Dedifferentiated amniotic fluid mesenchymal stem cell (primary cell): ENCODE measurements around the gene BICD1.

Experiments used
- DNase-seq: peaks from one replicate; pipeline ENCODE4 v3.0.0-alpha.2; 2016; ENCODE audit errors: extremely low spot score

Gene BICD1

DNA sequence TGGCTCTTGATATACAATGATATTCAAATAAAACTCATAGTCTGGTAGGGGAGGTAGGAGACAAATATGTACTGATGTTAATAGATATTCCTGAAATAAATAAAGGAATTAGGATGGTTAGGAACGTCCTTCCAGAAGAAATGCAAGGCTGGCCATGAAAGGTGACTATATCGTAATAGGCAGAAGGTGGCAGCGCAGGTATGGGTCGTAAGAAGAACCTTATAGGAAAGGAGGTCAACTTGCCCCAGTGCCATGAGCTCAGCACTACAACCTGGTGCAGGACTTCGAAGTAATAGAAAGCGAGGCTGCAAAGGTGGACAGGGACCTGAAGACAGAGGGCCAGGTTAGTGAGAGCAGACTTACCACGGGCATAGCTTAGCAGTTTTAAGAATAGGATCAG is 237.4 kb downstream of the BICD1 start:
- DNase-seq, result no peak

DNA sequence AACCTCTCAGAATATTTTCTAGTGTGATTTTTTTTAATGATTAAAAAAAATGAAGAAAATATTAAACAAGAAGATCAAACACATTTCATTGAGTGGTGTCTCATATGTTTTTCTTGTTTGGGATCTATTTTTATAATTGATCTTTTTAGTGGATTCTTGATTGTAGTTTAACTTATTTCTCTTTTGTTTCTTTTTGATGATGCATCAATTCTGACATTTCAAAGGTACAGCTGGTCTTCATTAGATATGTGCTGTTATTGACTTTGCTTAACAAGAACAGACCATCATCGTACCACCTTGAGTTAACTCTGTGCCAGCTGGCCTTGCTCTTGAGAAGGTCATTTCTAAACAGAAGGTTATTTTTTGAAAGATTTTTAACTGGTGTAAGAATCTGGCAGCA is 246.9 kb downstream of the BICD1 start:
- no peak for DNase-seq

DNA sequence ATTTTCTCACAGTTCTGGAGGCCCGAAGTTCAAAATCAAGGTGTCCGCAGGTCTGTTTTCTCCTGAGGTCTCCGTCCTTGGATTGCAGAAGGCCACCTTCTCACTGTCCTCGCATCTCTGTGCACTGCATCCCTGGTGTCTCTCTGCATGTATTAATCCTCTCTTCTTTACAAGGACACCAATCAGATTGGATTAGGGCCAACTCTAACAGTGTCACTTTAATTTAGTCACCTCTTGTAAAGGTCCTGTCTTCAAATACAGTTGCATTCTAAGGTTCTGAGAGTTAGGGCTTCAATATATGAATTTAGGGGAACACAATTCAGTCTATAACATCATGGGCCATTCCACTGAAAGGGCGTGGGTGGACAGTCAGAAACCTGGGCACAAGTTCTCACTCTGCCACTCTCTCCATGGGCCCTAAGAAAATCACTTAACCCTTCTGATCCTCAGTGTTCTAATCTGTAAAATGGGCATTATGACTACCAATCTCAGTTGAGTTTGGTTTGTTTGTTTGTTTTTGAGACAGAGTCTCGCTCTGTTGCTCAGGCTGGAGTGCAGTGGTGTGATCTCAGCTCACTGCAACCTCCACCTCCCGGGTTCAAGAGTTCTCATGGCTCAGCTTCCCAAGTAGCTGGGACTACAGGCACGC is 251.1 kb downstream of the BICD1 start:
- DNase-seq, result no peak

DNA sequence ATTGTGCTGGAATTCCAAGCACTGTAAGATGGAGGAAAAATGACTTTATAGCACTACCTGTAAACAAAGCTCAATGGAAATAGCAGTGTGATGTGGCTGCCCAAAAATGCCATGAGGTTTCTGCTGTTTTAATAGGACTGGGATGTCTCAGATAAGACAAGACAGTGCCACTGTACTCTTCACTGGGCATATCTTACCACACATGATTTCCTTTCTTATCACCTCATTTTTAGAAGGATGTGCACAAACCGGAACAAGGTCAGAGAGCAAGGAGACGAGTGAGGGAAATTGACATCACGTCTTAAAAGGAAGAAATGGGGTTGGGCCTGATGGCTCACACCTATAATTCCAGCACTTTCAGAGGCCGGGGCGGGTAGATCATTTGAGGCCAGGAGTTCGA is 254.3 kb downstream of the BICD1 start:
- DNase-seq, result no peak

DNA sequence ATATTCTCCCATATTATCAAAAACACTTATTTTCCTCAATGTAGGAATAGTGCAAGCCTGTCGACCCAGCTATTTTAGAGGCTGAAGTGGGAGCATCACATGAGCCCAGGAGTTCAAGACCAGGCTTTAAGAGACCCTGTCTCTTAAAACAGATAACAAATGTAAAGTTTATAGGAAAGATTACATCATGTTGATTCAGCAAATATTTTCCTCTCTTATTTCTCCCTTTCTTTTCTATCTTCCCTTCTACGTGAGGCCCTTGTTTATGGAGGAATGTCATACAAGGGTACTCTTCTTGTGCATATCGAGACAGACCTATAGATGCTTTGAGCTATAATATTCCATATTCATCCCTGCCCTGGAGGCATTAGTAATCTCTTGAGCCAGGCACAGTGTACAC is 256.2 kb downstream of the BICD1 start:
- DNase-seq, result no peak

DNA sequence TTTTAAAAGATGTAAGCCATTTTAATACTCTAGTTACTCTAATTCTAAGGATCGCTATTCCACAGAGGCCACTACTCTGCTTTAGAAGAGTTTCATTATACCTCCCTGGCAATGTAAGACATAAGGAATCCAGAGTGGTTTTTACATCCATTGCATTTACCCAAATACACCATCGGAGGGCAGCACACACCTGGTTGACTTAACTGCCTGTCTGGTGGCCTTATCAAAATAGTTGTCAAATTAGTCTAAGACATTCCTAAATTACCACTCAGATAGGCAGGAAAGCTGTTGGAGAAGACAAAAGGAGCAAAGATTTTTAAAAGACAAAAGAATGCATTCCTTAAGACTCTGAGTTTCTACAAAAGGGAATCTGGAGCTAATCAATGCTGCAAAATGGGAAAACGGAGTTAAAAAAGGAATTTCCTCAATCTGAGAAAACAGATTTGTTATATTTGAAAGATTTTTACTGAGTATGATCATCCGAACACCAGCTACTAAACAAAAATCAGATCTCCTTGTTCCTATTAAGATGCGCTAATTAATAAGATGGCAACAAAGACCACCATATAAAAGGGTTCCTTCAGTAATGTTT is 258.9 kb downstream of the BICD1 start:
- peak; percentile 66 for DNase-seq

DNA sequence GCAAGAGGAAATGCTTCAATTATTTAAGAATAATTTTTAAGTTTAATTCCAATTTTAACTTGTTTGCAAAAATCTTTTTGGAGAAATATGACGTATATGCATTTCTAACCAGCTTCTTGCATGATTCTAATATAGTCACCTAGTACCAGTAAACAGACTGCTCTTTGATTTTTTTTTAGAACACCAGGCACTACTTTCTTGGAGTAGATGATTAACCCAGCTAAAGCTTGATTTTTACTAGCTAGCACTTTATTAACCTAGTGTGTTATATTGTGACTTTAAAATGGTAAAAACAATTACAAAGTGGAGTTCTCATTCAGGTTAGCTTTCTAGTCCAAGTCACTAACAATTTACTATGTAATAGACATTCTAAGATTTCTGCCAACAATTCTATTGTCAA is 260.1 kb downstream of the BICD1 start:
- no peak for DNase-seq

DNA sequence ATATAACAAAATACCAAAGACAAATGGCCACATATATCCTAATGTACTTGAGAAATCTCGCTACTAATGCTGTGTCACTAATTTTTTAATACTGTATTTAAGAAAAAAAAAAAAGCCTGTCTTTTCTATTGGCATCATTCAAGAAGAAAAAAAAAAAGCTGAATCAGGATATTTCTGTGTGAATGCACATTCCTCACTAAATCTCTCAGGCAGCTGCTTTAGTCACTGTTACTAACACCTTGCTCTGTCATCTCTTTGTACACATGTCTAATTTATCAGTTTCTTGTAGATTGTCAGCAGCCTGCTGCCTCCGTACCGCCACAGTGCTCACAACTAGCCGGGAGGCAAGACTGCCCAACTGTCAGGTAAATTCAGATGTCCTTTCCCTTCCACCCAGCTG is 260.7 kb downstream of the BICD1 start:
- no peak for DNase-seq

DNA sequence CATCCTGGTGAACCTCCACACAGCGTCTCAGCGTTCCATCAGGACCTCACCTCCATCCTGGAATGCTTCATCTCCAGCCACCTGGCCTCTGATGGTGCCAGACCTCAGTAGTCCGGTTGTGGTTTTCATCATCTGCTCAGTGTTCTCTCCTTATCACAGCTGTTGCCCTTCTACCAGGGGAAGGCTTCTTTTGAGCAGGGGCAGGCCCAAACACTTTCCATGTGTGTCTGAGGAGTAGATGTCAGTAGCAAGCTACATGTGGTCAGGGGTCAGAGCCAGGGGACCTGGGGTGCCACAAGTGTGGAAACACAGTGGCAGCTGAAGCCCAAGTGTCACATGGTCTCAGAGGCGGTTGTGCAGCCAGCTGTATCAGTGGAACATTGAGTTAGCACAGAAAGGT is 262.6 kb downstream of the BICD1 start:
- no peak for DNase-seq

DNA sequence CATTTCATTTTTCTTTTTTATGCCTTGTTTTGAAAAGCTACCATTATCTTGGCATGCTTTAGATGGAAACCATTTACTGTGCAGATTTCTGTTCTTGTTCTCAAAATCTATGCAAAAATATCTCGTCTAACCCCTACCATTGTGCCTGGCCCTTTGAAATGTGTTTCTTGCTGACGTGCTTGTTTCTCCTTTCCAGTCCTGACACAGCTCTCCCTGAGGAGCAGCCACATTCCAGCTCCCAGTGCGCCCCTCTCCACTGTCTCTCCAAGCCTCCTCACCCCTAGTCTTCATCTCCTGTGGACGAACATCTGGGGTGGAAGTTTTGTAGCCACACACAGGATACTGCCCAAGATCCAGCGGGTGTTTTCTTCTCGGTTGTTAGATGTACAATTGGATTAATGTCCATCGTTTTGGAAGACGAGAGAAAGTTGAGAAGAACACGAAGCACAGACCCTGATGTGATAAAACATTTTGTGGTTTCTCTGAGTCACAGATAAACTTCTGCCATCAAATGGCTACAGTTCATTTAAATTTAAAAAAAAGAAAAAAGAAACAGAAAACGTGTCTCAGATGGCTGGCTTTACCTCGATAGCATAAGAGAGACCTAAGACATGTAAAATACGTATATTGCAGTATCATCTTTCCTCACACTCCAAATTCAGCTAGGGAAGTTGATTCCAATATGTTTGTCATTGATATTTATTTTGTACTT is 270.9 kb downstream of the BICD1 start:
- no peak for DNase-seq

DNA sequence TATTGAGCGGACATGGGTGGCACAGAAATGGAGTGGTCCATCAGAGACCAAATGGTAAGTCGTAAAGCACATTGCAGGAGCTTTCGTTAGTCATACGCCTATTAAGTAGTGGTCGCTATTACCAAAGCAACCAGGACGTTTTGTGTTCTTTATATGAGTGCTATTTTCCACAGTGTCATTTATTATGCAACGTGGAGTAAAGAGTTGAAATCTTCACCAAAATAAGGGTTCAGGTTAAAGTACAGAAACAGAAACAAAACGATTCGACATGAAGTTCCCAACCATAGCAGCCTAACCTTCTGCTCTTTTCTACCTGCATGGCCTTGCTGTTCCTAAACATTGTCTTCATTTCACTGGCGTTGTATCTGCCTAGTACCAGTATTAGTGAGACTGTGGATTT is 272.6 kb downstream of the BICD1 start:
- DNase-seq, result no peak

DNA sequence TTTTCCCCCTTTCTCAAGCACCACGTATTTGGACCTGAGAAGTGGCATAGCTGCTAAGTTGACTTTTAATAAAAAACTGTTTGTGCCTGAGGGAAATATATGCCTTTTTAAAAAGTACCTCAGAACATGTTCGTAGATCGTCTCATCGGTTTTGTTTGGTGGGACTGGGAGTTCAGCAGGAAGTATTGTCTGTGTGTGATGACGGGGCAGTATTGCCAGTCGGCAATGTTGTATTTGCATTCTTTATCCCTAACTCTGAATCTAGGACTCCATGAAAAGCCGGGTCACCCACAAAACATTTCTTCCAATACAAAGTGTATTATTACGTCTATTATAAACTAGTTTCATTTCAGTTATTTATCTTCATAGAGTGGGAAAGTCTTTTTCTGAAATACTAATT is 273.0 kb downstream of the BICD1 start:
- no peak for DNase-seq

DNA sequence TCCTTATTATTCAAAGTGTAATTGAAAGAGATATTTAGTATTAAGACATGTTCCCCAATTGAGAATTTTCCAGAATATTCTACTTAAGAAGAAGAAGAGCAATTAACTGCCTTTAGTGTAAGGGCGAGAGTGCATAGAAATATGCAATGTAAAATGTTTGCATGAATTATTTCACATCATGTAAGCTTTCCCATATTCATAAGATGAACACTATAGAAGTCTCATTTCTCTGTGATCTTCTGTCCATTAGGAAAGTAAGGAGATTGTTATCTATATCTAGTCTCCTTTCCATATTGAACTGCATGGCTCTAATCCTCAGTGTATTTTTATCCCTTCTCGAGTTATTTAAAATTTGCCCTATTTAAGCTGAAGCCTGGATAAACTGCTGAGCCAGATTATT is 275.6 kb downstream of the BICD1 start:
- DNase-seq, result no peak

DNA sequence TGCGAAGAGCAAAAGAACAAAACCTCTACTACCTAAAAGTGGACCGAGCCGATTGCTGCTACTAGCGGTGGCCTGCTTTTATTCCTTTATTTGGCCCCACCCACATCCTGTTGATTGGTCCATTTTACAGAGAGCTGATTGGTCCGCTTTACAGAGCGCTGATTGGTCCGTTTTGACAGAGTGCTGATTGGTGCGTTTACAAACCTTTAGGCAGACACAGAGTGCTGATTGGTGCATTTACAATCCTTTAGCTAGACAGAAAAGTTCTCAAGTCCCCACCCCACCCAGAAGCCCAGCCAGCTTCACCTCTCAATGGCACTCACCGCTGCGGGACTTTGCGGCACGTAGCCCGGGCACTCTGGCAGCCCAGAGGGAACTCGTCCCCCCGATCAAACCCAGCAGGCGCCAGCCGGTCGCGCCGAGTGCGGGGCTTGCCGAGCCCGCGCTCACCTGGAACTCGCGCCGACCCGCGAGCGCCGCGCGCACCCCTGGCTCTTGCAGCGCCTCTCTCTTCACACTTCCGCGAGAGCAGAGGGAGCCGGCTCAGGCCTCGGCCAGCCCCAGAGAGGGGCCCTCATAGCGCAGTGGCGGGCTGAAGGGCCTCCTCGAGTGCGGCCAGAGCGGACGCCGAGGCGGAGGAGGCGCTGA is 284.0 kb downstream of the BICD1 start:
- DNase-seq, result no peak

DNA sequence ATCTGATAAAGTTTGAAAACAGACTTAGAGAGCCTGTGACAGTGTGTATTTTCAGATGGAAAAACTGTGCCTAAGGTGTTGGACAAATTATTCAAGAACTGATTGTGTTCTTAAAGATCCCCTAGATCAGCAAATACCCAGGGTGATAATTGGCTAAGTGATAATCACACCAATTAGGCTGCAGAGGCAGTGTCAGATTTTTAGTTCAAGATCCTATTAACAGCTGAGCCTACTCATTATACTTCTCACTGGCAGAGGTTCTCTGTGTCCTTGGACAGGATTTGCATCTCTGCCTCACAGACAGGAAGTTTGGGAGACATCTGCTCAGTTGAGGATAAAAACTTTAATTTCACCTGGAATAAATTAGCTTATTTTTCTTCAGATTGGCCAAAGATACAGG is 288.4 kb downstream of the BICD1 start:
- DNase-seq, result no peak

DNA sequence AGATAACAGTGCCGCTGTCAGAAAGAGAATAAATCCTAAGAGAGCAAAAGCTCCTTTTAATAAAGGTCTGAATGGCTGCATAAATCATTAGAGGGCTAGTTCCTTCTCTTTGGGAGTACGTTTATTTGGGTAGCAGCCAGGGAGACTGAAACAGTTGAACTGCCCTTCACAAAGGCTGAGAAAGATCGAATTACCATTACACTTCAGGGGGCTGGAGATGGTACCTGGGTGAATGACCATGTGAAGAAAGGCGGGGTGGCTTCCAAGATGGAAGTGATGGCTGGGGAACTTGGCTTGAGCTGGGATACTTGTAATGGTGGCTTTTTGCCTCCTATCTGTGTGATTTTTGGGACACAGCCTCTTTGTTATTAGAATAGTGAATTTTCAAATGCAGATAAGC is 291.0 kb downstream of the BICD1 start:
- DNase-seq, result no peak

DNA sequence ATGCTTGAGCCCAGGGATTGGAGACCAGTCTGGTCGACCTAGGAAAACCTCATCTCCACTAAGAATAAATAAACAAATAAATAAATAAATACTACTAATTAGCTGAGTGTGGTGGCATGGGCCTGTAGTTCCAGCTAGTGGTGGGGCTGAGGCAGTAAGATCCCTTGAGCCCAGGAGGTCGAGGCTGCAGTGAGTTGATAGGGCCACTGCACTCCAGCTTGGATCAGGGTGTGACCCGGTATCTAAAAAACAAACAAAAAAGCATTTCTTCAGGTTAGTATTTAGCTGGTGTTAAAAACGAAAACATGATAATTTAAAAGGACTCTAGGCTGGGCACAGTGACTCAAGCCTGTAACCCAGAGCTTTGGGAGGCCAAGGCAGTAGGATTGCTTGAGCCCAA is 291.5 kb downstream of the BICD1 start:
- DNase-seq, result no peak

DNA sequence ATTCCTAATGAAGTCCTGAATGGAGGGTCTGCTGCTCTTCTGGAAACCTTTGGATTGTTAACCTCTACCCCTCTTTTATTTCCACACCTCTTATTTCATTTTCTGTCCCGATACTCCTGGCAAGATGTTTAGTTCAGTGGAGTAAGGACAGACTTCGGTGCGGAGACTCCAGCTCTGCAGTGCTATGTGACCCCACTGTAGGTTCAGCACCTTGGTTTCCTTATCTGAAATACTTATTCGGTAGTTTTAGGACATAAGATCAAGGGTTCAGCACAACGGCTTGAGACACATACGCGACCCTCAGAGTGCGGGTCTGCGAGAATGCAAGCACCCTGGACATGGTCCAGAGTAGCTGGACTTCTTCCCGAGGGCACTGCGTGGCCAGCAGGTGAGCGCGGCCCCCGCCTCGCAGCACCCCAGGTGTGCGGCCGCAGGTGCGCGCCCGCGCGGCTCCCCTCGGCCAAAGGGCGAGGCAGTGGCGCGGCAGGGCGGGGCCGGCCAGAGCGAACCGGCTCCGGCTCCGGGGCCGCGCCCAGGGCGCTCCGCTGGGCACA is 292.2 kb downstream of the BICD1 start:
- DNase-seq, result no peak

DNA sequence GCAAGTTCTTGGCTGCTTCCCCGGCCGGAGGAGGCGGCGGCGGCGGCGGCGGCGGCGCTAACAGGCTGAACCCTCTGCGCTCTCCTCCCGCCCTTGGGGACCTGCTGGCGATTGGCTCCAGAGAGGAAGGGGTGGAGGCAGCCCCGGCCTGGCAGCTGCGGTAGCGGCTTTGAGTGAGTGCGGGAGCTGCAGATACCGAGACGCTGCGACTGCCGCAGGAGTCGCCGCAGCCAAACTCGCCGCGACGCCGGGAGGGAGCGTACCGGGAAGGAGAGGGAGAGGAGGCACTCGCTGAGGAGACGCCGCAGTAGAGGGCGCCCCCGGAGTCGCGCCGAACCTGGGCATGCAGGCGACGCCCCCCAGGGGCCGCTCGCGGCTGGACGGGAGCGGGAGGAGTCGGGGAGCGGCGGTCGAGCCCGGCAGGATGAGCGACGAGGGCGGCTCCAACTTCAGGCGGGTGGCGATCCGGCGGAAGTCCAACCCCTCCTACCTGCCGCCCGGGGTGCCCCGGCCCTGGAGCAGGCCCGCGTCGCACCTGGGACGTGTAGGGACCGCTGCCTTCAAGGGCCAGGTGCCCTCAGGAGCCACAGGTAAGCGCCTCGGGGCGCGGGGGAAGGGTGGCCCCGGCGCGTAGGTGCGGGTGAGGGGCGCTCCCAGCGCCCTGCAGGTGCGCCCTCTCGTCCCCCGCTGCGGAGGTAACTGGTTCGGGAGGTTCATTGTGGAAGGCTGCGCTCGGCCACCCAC is 292.9 kb downstream of the BICD1 start, which contains the start of gene FGD4:
FGD4 (plus strand) TSS at position 189 of the 744 bp plus-strand sequence.
- peak; percentile 52 for DNase-seq

DNA sequence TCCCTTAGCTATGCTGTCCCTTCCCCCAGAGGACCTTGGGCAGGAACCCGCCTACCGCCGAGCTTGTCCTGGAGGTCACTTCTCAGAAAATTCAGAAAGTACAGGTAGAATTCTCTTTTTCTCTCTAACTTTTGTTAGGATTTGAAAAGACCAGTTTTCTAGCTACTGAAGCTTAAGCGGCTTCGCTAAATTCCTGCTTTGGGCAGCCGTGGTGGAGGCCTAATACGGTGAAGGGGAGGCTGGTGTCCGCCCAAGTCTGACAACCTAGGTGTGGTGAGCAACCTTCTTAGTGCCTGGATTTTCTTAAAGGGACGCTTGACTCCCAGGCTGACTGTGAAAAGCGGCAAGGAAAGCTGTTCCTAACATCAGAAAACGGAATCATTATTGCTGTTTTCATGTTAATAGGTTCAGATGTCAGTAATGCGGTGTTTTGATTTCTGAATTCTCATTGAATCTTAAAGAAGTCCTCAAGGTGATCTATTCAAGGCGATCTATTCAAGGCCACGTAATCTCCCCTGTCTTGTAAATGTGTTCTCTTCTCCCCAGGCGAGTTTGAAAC is 293.5 kb downstream of the BICD1 start:
- no peak for DNase-seq

DNA sequence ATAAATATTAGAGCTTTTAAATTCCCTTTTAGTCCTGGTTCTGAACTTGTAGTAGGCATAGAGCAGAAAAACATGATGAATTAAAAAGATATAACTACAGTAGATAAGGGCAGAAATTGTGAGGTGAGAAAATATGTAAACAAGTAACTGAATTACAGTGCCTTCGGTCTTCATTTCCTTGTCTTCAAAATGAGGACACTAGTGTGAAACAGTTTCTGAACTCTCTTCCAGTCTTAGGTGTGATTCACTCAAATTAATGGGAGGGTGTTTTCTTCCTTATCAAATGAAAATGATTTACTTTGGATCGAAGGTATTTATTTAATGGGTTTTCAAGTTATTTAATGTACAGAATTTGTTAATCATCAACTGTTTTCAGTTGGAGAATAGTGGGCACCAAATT is 294.2 kb downstream of the BICD1 start:
- no peak for DNase-seq

DNA sequence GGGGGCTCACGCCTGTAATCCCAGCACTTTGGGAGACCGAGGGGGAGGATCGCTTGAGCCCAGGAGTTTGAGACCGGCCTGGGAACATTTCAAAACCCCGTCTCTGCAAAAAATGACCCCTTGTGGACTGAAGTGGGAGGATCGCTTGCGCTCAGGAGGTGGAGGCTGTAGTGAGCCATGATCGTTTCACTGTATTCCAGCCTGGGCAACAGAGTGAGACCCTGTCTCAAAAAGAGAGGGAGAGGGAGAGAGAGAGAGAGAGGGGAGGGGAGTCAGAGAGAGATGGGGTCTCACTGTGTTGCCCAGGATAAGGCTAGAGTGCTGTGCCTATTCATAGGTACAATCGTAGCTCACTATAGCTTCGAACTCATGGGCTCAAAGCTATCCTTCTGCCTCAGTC is 295.5 kb downstream of the BICD1 start:
- no peak for DNase-seq
